ENCODE measurements around the gene OMP.

DNA sequence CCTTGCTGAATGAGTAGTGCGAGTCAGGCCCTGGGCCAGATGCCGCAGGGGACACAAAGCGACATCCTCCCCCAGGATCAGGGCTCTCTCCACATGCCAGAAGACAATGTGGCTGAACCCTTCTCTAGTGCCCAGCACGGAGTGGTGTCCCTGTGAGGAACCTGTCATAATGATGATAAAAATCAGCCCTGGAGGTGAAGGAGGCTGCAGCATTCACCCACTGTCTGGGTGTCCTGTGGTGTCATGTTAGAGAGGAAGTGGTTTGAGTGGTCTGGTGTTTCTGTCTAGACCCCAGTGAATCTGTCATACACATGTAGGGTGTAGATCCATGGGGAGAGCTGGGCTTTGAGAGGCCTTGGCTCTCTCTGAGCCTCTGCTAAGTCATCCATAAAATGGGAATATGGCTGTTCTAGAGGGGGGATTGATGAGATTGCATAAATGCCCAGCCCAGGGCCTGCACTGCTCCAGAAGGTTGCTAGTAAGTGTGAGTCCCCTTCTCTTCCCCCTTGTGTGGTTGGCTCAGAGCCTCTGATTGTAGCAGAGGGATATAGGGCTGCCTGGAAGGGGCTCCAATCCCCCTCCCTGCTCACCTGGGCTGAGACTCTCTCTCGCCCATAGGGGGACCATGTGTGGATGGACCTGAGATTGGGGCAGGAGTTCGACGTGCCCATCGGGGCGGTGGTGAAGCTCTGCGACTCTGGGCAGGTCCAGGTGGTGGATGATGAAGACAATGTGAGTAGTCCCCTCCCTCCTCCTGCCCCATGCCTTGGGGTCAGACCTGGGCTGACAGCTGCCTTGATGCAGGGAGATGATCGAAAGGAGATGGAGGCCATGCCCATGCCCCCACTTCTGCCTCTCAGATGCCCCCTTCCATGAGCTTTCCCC is 39.7 kb downstream of the OMP start:
- TF ChIP-seq, protein P1, sequence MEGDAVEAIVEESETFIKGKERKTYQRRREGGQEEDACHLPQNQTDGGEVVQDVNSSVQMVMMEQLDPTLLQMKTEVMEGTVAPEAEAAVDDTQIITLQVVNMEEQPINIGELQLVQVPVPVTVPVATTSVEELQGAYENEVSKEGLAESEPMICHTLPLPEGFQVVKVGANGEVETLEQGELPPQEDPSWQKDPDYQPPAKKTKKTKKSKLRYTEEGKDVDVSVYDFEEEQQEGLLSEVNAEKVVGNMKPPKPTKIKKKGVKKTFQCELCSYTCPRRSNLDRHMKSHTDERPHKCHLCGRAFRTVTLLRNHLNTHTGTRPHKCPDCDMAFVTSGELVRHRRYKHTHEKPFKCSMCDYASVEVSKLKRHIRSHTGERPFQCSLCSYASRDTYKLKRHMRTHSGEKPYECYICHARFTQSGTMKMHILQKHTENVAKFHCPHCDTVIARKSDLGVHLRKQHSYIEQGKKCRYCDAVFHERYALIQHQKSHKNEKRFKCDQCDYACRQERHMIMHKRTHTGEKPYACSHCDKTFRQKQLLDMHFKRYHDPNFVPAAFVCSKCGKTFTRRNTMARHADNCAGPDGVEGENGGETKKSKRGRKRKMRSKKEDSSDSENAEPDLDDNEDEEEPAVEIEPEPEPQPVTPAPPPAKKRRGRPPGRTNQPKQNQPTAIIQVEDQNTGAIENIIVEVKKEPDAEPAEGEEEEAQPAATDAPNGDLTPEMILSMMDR (conservative IDR thresholded peaks at IDR 0.05; ENCODE audit: low read length), result no peak
- TF ChIP-seq EZH2phosphoT487 (IDR thresholded peaks at IDR 0.05; ENCODE audit: borderline replicate concordance), result no peak
